Measurements from ENCODE around the gene ATP8A1. TPM values are rescaled to one million over a fixed set of nuclear protein-coding genes. Genes with fewer than 3 reads are reported as not detected.

The ATP8A1 gene
- total RNA-seq, 2 experiments from 2014 or later = 80.0 to 141 TPM

DNA sequence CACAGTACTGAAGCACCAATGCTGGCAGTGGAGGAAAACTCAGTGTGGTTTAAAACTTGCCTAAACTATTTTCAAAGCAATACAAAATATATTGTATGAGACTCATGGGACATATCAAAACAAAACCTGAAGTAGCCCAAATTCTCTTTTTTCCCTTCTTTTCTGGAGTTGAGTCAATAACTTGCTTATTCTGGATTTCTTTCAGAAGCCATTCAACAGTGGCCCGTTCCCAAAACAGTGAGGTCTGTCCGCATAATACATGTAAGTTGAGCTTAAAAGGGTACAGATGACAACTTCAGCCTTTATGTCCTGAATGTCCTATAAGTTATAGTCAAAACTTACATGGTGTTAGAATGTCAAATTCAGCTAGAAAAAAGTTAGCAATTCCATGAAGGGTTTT lies 158.9 kb downstream of the ATP8A1 start:
- H3K36me3 ChIP-seq (ENCODE audit: insufficient read depth, low read length) = peaks cover 89% of the 10 kb centered on the region
- H2AFZ ChIP-seq (ENCODE audit: low read length) = no peak overlapping the region
- peaks cover 5% of the 10 kb centered on the region; the same call in 1 of the 2 replicates for H4K20me1 ChIP-seq (ENCODE audit: insufficient read depth, low read length)
- no peaks in the 10 kb centered on the region for H3K9me3 ChIP-seq (ENCODE audit: low read length)
- no peak for TF ChIP-seq CTCF (conservative IDR thresholded peaks at IDR 0.05; ENCODE audit: low read length)
- TF ChIP-seq EZH2phosphoT487 (IDR thresholded peaks at IDR 0.05; ENCODE audit: borderline replicate concordance, low read depth, low read length) = no peak
- intact Hi-C loops (cut with micrococcal nuclease; ENCODE audit: unreplicated experiment) = no loop called here
- no peak for DNase-seq (ENCODE audit: low spot score)
- TSS peak; percentile 1 for BruUV-seq (replicated peaks)
- CTCF ChIA-PET (ENCODE audit: unreplicated experiment) = no interaction called here
- H3K4me1 ChIP-seq (ENCODE audit: insufficient read depth, low read length, poor library complexity, severe bottlenecking) = no peaks in the 10 kb centered on the region
- POLR2A ChIA-PET = interaction anchor here (0.6 to 3.2 kb wide), 4 partner anchors 13 to 1252 kb away, joined by 3 to 23 read pairs (median 3); no protein-coding TSS in a partner anchor
- H3K4me3 ChIP-seq (ENCODE audit: low read depth, low read length, poor library complexity, severe bottlenecking) = no peak overlapping the region
- no peak overlapping the region for H3K27ac ChIP-seq (ENCODE audit: low read depth, low read length, poor library complexity, severe bottlenecking)
- H3K79me2 ChIP-seq (ENCODE audit: insufficient read depth, low read depth, low read length) = no peaks in the 10 kb centered on the region
- no peaks in the 10 kb centered on the region for H3K9me2 ChIP-seq (ENCODE audit: insufficient read depth, low read length)
- H3K4me2 ChIP-seq (ENCODE audit: low read length) = no peak overlapping the region

DNA sequence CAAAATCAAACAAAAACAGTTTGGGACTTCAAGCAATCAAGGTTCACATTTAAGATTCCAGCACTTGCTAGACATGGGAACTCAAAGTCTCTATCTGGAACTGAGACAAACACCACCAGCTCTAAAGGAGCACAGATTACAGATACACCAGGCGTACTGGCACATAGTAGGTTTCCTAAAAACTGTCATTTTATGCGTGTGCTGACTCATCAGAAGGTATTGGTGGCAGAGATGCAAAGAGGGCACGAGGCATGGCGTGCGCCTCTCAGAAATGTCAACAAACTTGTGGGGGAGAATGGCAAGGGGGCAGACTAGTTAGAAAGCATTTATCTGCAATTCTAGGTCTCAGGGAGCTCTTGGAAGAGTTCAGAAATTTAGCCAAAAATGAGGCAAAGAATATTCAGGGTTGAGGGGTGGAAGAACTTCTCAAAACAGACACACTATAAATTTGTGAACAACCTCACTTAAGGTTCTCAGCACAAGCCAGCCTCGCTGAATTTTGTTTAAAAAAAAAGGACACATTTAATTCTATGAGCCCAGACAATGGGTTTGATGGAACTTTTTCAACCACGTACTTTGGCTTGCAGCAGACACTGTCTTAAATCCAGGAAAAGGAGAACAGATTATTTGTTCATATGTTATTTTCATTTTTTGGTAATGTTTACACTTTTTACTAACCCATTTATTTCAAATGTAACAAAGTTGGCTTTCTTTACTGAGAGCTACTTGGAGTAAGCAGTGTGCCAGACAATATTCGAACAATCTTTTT lies 159.6 kb downstream of the ATP8A1 start:
- Histone ChIP-seq H4K20me1 (ENCODE audit: insufficient read depth, low read length) (peaks cover 5% of the 10 kb centered on the region; the same call in 1 of the 2 replicates), H3K27ac (ENCODE audit: low read depth, low read length, poor library complexity, severe bottlenecking) (no peak overlapping the region), H3K79me2 (ENCODE audit: insufficient read depth, low read depth, low read length) (no peaks in the 10 kb centered on the region), H2AFZ (ENCODE audit: low read length) (no peak overlapping the region), H3K36me3 (ENCODE audit: insufficient read depth, low read length) (peaks cover 89% of the 10 kb centered on the region), H3K9me2 (ENCODE audit: insufficient read depth, low read length) (no peaks in the 10 kb centered on the region), H3K4me3 (ENCODE audit: low read depth, low read length, poor library complexity, severe bottlenecking) (no peak overlapping the region), H3K4me2 (ENCODE audit: low read length) (no peak overlapping the region), H3K4me1 (ENCODE audit: insufficient read depth, low read length, poor library complexity, severe bottlenecking) (no peaks in the 10 kb centered on the region), H3K9me3 (ENCODE audit: low read length) (no peaks in the 10 kb centered on the region)
- TF ChIP-seq CTCF (conservative IDR thresholded peaks at IDR 0.05; ENCODE audit: low read length) = no peak
- TF ChIP-seq EZH2phosphoT487 (IDR thresholded peaks at IDR 0.05; ENCODE audit: borderline replicate concordance, low read depth, low read length) = no peak
- no peak for DNase-seq (ENCODE audit: low spot score)
- CTCF ChIA-PET (ENCODE audit: unreplicated experiment) = no interaction called here
- POLR2A ChIA-PET = interaction anchor here (0.6 to 0.7 kb wide), 3 partner anchors 9 to 1251 kb away, joined by 3 read pairs; no protein-coding TSS in a partner anchor
- BruUV-seq (replicated peaks) = no TSS peak
- intact Hi-C loops (cut with micrococcal nuclease; ENCODE audit: unreplicated experiment) = no loop called here

- H3K9me3 ChIP-seq (ENCODE audit: low read length) = no peaks in the 10 kb centered on the region
- intact Hi-C loops (cut with micrococcal nuclease; ENCODE audit: unreplicated experiment) = no loop called here
- no peak overlapping the region for H3K27ac ChIP-seq (ENCODE audit: low read depth, low read length, poor library complexity, severe bottlenecking)
- no peak overlapping the region for H3K4me3 ChIP-seq (ENCODE audit: low read depth, low read length, poor library complexity, severe bottlenecking)
- BruUV-seq (replicated peaks) = no TSS peak
- H3K4me2 ChIP-seq (ENCODE audit: low read length) = no peak overlapping the region
- DNase-seq (ENCODE audit: low spot score) = no peak
- CTCF ChIA-PET (ENCODE audit: unreplicated experiment) = no interaction called here
- H3K4me1 ChIP-seq (ENCODE audit: insufficient read depth, low read length, poor library complexity, severe bottlenecking) = peaks cover 19% of the 10 kb centered on the region
- H4K20me1 ChIP-seq (ENCODE audit: insufficient read depth, low read length) = no peaks in the 10 kb centered on the region
- no peaks in the 10 kb centered on the region for H3K79me2 ChIP-seq (ENCODE audit: insufficient read depth, low read depth, low read length)
- peaks cover 89% of the 10 kb centered on the region for H3K36me3 ChIP-seq (ENCODE audit: insufficient read depth, low read length)
- POLR2A ChIA-PET = no interaction called here
- no peak overlapping the region for H2AFZ ChIP-seq (ENCODE audit: low read length)
- no peaks in the 10 kb centered on the region for H3K9me2 ChIP-seq (ENCODE audit: insufficient read depth, low read length)
- TF ChIP-seq CTCF (conservative IDR thresholded peaks at IDR 0.05; ENCODE audit: low read length) (no peak), EZH2phosphoT487 (IDR thresholded peaks at IDR 0.05; ENCODE audit: borderline replicate concordance, low read depth, low read length) (no peak)
These were observed 163.9 kb downstream of the ATP8A1 start for GRCh38 chr4:42492962-42493361.
